ENCODE data around the gene TRAPPC3L. TPM values are rescaled to one million over a fixed set of nuclear protein-coding genes. Genes with fewer than 3 reads are reported as not detected.

TRAPPC3L gene
- total RNA-seq, 1 donor from 2014 or later: not detected

GRCh38 chr6:116564921-116565872, 19.7 kb upstream of the TRAPPC3L start:
- no peaks in the 10 kb centered on the region for H3K36me3 Mint-ChIP-seq (ENCODE audit: unreplicated experiment)
- H3K4me1 Mint-ChIP-seq (ENCODE audit: low read depth, unreplicated experiment): peaks cover 2% of the 10 kb centered on the region
- TF ChIP-seq, protein P1, sequence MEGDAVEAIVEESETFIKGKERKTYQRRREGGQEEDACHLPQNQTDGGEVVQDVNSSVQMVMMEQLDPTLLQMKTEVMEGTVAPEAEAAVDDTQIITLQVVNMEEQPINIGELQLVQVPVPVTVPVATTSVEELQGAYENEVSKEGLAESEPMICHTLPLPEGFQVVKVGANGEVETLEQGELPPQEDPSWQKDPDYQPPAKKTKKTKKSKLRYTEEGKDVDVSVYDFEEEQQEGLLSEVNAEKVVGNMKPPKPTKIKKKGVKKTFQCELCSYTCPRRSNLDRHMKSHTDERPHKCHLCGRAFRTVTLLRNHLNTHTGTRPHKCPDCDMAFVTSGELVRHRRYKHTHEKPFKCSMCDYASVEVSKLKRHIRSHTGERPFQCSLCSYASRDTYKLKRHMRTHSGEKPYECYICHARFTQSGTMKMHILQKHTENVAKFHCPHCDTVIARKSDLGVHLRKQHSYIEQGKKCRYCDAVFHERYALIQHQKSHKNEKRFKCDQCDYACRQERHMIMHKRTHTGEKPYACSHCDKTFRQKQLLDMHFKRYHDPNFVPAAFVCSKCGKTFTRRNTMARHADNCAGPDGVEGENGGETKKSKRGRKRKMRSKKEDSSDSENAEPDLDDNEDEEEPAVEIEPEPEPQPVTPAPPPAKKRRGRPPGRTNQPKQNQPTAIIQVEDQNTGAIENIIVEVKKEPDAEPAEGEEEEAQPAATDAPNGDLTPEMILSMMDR (IDR thresholded peaks at IDR 0.05; ENCODE audit: partially characterized antibody, unreplicated experiment): no peak
- peaks cover 2% of the 10 kb centered on the region for H3K9me3 Mint-ChIP-seq (ENCODE audit: unreplicated experiment)
- no peak overlapping the region for H3K27ac Mint-ChIP-seq (ENCODE audit: unreplicated experiment)
- no peak overlapping the region for H3K4me3 Mint-ChIP-seq (ENCODE audit: unreplicated experiment)
- DNase-seq: no peak
- no peaks in the 10 kb centered on the region for H3K27me3 Mint-ChIP-seq (ENCODE audit: unreplicated experiment)

DNA sequence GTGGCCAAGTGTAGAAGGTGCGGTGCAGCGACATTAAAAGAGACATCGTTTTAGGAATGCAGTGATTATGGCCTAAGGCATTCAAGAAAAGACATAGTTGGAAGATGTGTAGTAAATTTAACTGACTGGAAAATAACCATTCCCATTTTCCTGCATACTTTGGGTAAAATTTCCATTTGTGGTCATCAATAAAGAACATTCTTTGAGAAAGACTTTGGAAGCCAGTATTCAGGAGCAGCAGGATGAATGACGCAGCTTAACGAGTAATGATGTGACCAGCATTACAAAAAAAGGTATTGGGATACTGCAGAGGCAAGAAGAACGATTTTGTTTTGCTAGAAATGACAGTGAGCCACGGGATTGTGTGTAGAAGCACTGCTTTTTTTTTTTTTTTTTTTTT, 18.8 kb upstream of the TRAPPC3L start:
- peaks cover 2% of the 10 kb centered on the region for H3K4me1 Mint-ChIP-seq (ENCODE audit: low read depth, unreplicated experiment)
- no peaks in the 10 kb centered on the region for H3K27me3 Mint-ChIP-seq (ENCODE audit: unreplicated experiment)
- H3K36me3 Mint-ChIP-seq (ENCODE audit: unreplicated experiment): no peaks in the 10 kb centered on the region
- DNase-seq: no peak
- H3K9me3 Mint-ChIP-seq (ENCODE audit: unreplicated experiment): peaks cover 2% of the 10 kb centered on the region
- TF ChIP-seq, protein P1 (IDR thresholded peaks at IDR 0.05; ENCODE audit: partially characterized antibody, unreplicated experiment): no peak
- H3K27ac Mint-ChIP-seq (ENCODE audit: unreplicated experiment): no peak overlapping the region
- H3K4me3 Mint-ChIP-seq (ENCODE audit: unreplicated experiment): no peak overlapping the region

DNA sequence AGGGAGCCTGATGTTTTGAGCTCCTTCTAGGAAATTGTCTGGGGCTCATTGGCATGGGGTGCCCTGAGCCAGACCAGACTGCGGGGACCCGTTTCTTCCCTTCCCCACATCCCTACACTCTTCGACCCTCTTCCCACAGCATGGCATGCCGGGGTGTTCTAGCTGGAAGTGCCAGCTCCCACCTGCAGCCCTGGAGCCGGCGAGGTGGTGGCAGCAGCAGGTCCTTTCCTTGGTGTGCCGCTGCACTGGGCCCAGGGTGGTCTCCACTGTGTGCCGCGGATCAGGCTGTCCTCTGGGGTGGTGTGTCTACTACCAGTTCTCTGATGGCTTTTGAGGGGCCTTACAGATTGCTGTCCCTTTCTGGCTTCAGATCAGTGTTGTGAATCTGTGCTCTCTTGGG, 18.3 kb upstream of the TRAPPC3L start:
- Mint-ChIP-seq H3K4me3 (ENCODE audit: unreplicated experiment) (no peak overlapping the region), H3K9me3 (ENCODE audit: unreplicated experiment) (peaks cover 2% of the 10 kb centered on the region), H3K4me1 (ENCODE audit: low read depth, unreplicated experiment) (peaks cover 2% of the 10 kb centered on the region), H3K27me3 (ENCODE audit: unreplicated experiment) (no peaks in the 10 kb centered on the region), H3K36me3 (ENCODE audit: unreplicated experiment) (no peaks in the 10 kb centered on the region), H3K27ac (ENCODE audit: unreplicated experiment) (no peak overlapping the region)
- DNase-seq: no peak
- TF ChIP-seq, protein P1 (IDR thresholded peaks at IDR 0.05; ENCODE audit: partially characterized antibody, unreplicated experiment): no peak

DNA sequence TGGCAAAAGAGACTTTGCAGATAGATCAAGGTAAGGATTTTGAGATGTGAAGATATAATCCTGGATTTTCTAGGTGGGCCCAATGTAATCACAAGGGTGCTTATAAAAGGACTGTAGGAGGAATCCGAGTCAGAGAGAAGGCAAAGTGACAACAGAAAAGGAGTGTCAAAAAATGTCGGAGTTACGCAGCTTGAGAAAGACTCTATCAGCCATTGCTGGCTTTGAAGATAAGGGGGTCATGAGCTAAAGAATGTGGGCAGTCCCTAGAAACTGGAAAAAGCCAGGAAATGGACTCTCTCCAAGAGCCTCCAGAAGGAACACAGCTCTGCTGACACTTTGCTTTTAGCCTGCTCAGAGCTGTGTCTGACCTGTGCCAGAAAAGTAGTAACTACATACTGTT, 17.1 kb upstream of the TRAPPC3L start:
- H3K36me3 Mint-ChIP-seq (ENCODE audit: unreplicated experiment): no peaks in the 10 kb centered on the region
- peaks cover 2% of the 10 kb centered on the region for H3K4me1 Mint-ChIP-seq (ENCODE audit: low read depth, unreplicated experiment)
- H3K4me3 Mint-ChIP-seq (ENCODE audit: unreplicated experiment): no peak overlapping the region
- no peak overlapping the region for H3K27ac Mint-ChIP-seq (ENCODE audit: unreplicated experiment)
- peaks cover 2% of the 10 kb centered on the region for H3K9me3 Mint-ChIP-seq (ENCODE audit: unreplicated experiment)
- TF ChIP-seq, protein P1 (IDR thresholded peaks at IDR 0.05; ENCODE audit: partially characterized antibody, unreplicated experiment): no peak
- no peak for DNase-seq
- H3K27me3 Mint-ChIP-seq (ENCODE audit: unreplicated experiment): peaks cover 2% of the 10 kb centered on the region

DNA sequence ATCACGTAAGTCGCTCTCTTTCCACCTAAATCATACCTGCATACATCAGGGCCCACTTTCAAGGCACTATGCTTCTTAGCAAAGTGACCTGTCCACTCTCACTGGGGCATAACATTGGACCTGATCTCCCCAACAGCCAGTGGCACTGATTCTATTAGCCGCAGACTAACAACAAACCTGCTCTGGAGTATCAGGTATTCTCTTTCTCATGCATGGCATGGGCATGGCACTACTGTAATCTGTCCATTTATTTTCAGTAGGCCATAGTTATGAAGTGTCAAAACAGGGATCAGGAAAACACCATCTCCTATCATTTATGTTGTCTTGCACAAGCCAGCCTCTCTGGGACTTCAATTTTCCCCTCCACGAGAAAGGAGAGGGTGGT, 16.5 kb upstream of the TRAPPC3L start:
- H3K27me3 Mint-ChIP-seq (ENCODE audit: unreplicated experiment): peaks cover 2% of the 10 kb centered on the region
- H3K9me3 Mint-ChIP-seq (ENCODE audit: unreplicated experiment): peaks cover 2% of the 10 kb centered on the region
- DNase-seq: no peak
- TF ChIP-seq, protein P1 (IDR thresholded peaks at IDR 0.05; ENCODE audit: partially characterized antibody, unreplicated experiment): no peak
- H3K4me1 Mint-ChIP-seq (ENCODE audit: low read depth, unreplicated experiment): peaks cover 2% of the 10 kb centered on the region
- H3K36me3 Mint-ChIP-seq (ENCODE audit: unreplicated experiment): no peaks in the 10 kb centered on the region
- no peak overlapping the region for H3K27ac Mint-ChIP-seq (ENCODE audit: unreplicated experiment)
- no peak overlapping the region for H3K4me3 Mint-ChIP-seq (ENCODE audit: unreplicated experiment)

Data from glutamatergic neuron (in vitro differentiated cells).